ENCODE measurements around the gene CPLX3.

DNA sequence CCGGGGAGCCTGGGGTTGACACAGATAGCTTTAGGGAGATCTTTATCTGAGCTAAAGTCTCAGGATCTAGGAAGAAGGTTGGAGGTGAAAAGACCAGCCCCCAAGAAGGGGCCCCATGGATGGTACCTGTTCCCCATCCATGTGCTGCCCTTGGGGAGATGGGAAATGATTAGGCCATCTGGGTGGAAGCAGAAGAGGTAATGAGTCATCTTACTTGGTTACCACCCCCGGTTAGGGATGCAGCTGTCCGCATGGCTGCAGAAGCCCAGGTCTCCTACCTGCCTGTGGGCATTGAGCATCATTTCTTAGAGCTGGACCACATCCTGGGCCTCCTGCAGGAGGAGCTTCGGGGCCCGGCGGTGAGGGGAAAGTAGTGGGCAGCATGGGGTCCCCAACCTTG is 3.1 kb upstream of the CPLX3 start:
- no peak for TF ChIP-seq ZNF274 (IDR thresholded peaks at IDR 0.05; ENCODE audit: low read depth, low read length)
- TF ChIP-seq YY1 (IDR thresholded peaks at IDR 0.05; ENCODE audit: insufficient read depth, insufficient read length), result no peak
- TF ChIP-seq SUZ12 (IDR thresholded peaks at IDR 0.05; ENCODE audit: extremely low read depth, insufficient read depth, insufficient read length), result no peak

Measured in NT2/D1 (cell line).